A549 (cell line): ENCODE data around the gene FNDC10.

ENCODE experiments used
- CHD2 ChIP-seq: fragments of 150-350 bp; IDR thresholded peaks from 2 replicates; pipeline ENCODE4 v1.6.1; 2014; ENCODE audit warnings: low read length; ENCODE audit not compliant: partially characterized antibody
- CTCF ChIP-seq: fragments of >200 bp; sonication (Bioruptor Twin); formaldehyde crosslinking; IDR thresholded peaks from 3 replicates; pipeline ENCODE4 v1.5.1; 2016
- EP300 ChIP-seq, 2 experiments: fragments of >200 bp; sonication (Bioruptor Twin); formaldehyde crosslinking; IDR thresholded peaks; 2 replicates in 1 of 2; 3 replicates in 1 of 2; pipeline ENCODE4 v1.6.1; 2016 to 2017
- GATA3 ChIP-seq: IDR thresholded peaks from 2 replicates; pipeline ENCODE4 v1.6.1; 2012; ENCODE audit warnings: borderline replicate concordance
- NPAS2 ChIP-seq: fragments of 250-450 bp; sonication (Bioruptor Pico); IDR thresholded peaks from 2 replicates; pipeline ENCODE4 v1.8.0; 2022; ENCODE audit warnings: mild to moderate bottlenecking, moderate library complexity, borderline replicate concordance
- POLR2A ChIP-seq: IDR thresholded peaks from 2 replicates; pipeline ENCODE4 v1.6.1; 2012; ENCODE audit warnings: mild to moderate bottlenecking, low read length

- TF ChIP-seq CTCF (no peak), NPAS2 (CRISPR knock-in tag) (no peak), POLR2A (no peak), GATA3 (no peak), EP300 (IDR thresholded peaks at IDR 0.05) (no peak), CHD2 (no peak)
These were observed 17.6 kb upstream of the FNDC10 start for GRCh38 chr1:1617516-1617915.
